Measurements from ENCODE around the gene KCNQ4. TPM values are rescaled to one million over a fixed set of nuclear protein-coding genes. Genes with fewer than 3 reads are reported as not detected.

Gene KCNQ4
- total RNA-seq, 1 donor from 2014 or later = not detected

DNA sequence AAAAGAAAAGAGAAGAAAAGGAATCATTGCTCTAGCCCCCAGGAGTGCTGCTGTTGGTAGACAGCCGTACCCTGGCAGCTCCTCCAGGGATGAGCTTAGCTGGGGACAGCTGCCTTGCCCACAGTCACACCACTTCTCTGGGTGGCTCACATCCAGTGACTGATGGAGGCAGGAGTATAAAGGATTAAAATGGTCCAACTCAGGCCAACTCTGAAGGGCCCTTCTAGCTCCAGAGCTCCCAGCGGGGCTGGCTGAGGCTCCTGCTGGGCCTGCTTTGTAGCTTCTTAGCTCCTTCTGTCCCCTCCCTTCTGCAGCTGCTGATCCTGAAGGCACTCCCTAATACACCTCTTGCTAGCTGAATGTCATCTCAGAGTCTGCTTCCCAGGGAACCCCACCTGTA lies 74.2 kb downstream of the KCNQ4 start:
- no peak for DNase-seq (ENCODE audit: low read depth in 2 of 2)

DNA sequence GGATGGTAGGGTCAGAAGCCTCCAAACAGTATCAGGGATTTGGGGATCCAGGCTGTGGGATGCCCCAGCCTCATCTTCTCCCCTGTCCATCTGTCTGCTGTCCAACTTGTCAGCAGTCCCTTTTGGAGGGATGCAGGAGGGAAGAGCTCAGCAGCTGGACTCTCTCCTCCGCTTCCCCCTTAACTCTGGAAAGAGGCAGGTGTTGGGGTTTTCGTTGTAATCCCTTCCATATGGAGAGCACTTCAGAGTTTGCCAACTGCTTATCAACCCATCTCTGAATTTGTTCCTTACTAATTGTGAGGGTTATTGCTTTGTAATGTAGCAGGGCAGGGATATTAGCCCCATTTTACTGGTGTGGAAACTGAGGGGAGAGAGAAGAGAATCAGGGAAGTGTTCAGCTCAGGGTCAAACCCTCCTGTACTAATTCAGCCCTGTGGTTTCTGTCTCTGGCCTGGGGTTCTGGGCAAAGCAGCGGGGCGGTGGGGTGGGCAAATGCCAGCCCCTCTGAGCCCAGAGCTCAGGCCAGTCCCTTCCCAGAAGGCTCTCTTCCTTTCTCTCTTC lies 75.3 kb downstream of the KCNQ4 start:
- DNase-seq (ENCODE audit: low read depth in 2 of 2) = no peak

GRCh38 chr1:40860706-40861223 lies 77.2 kb downstream of the KCNQ4 start:
- no peak for DNase-seq (ENCODE audit: low read depth in 2 of 2)

- DNase-seq (ENCODE audit: low read depth in 2 of 2) = peak; percentile 60 to 62
These were observed 77.8 kb downstream of the KCNQ4 start for GRCh38 chr1:40861224-40862003.

GRCh38 chr1:40862008-40862863 lies 78.6 kb downstream of the KCNQ4 start, which contains the start of gene CITED4:
Gene CITED4 (minus strand): TSS chr1:40862363. CDS start chr1:40862127, 236 bp downstream.
- peak; percentile 93 to 95 for DNase-seq (ENCODE audit: low read depth in 2 of 2)

DNA sequence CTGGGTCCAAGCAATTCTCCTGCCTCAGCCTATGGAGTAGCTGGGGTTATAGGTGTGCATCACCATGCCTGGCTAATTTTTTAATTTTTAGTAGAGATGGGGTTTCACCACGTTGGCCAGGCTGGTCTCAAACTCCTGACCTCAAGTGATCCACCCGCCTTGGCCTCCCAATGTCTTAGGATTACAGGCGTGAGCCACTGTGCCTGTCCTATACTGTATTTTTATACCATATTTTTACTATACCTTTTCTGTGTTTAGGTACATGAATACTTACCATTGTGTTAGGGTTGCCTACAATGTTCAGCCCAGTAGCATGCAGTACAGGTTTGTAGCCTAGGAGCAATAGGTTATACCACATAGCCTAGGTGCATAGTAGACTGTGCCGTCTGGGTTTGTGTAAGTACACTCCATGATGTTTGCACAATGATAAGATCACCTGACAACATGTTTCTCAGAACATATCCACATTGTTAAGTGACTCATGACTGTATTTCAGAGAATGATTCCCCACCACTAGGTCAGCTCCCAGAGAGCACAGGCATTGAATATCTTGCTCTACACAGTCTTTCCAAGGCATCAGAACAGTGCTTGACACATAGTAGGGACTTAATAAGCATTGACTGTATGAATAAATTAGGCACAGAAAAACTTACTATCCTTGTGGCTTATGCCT lies 84.6 kb downstream of the KCNQ4 start:
- peak; percentile 29 to 76 for DNase-seq (ENCODE audit: low read depth in 2 of 2)

DNA sequence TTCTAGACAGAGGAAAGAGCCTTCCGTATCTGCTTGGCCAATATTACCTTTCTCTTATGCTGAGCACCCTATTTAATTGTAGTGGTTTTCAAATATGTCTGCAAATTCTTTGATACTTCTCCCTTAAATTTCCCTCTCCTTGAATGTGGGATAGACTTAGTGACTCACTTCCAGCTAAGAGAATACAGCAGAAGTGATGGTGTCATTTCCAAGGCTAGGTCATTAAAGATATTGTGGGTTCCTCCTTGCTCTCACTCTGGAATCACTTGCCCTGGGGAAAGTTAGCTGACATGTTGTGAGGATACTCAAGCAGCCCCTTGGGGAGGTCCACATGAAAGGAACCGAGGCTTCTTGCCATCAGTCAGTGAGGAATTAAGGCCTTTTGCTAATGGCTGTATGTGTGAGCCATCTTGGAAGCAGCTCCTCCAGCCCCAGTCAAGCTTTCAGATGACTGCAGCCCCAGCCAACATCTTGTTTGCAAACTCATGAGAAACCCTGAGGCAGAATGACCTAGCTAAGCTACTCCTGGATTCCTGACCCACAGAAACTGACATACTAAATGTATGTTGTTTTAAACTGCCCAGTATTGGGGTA lies 86.6 kb downstream of the KCNQ4 start:
- peak in 1 of 2 donors; percentile 60 for DNase-seq (ENCODE audit: low read depth in 2 of 2)

- peak in 1 of 2 donors; percentile 24 for DNase-seq (ENCODE audit: low read depth in 2 of 2)
These were observed 88.7 kb downstream of the KCNQ4 start for GRCh38 chr1:40872276-40872675.

DNA sequence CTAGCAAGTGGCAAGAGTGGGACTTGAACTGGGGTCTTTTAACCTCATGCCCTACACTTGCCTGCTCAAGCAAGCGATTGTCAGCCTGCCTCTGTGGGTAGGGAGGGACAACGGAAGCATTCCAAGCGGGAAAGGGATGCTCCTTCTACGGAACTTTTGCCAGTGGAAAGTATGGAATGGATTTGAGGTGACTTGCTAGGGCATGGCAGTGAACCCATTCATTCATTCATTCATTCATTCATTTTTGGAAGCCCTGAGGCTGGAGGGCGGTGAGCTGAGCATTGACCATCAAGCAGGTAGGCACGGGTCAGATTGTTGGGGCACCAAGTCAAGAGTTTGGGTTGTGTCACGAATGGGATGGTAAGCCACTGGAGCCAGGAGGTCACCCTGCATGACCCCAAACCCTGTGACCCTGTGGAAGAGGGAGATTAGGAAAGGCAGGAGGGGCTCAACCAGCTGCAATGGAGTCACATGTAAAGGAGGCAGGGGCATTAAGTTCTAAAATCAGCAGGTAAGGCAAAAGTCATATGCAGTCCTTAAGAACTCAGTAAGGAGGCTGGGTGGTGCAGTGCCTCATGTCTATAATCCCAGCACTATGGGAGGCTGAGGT lies 90.4 kb downstream of the KCNQ4 start:
- DNase-seq (ENCODE audit: low read depth in 2 of 2) = no peak

DNA sequence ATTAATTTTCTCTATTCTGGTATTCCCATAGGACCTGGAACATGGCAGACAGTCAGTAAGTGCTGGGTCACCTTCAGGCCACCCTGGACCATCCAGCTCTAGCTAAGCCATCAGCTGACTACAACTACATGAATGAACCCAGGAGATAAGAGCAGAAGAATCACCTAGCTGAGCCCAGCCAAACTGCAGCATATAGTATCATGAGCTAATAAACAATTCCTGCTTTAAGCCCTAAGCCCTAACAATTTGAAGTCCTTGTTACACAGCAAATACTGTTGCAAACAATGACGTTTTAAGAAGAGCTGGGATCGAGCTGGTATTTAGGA lies 92.8 kb downstream of the KCNQ4 start:
- no peak for DNase-seq (ENCODE audit: low read depth in 2 of 2)

DNA sequence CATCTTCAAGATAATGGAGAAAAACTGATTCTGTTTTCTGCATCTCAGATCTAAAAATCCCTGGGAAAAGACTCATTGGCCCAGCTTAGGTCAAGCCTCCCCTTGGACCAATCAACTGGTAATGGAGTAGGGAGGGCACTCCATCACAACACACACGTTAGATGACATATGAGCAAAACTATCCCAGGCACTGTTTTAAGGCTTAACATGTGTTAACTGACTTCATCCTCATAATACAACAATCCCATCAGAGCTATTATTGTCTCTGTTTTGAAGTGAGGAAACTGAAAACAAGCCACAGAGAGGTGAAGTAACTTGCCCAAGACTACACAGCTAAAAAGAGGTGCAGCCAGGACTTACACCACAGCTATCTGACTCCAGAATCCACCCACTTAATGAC lies 93.3 kb downstream of the KCNQ4 start:
- peak in 1 of 2 donors; percentile 40 for DNase-seq (ENCODE audit: low read depth in 2 of 2)

GRCh38 chr1:40877698-40878097 lies 94.1 kb downstream of the KCNQ4 start:
- peak; percentile 85 to 88 for DNase-seq (ENCODE audit: low read depth in 2 of 2)

- no peak for DNase-seq (ENCODE audit: low read depth in 2 of 2)
These were observed 95.3 kb downstream of the KCNQ4 start for GRCh38 chr1:40878906-40879305.

DNA sequence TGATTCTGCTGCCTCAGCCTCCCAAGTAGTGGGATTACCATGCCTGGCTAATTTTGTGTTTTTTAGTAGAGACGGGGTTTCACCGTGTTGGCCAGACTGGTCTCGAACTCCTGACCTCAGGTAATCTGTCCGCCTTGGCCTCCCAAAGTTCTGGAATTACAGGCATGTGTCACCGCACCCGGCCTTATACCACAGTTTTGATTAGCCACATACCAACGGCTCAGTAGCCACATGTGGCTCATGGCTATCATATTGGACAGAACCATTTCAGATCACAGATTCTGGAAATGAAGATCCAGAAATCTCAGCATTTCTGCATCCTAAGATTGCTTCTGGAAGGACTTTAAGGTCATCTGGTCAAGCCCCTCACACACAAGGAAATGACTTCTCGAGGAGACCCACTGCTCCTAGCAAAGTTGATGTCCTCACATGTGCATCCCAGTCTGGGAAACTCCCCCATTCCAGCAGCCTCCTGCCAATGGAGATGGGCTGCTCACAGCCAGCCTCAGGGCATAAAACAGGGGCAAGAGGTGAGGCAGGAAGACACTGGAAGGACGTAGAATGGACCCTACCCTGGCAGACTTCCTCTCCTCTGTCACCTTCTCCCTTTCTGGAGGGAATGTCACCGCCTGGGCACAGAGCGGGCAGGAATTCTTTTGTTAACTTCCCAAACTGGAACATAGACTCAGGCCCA lies 96.0 kb downstream of the KCNQ4 start:
- DNase-seq (ENCODE audit: low read depth in 2 of 2) = no peak

DNA sequence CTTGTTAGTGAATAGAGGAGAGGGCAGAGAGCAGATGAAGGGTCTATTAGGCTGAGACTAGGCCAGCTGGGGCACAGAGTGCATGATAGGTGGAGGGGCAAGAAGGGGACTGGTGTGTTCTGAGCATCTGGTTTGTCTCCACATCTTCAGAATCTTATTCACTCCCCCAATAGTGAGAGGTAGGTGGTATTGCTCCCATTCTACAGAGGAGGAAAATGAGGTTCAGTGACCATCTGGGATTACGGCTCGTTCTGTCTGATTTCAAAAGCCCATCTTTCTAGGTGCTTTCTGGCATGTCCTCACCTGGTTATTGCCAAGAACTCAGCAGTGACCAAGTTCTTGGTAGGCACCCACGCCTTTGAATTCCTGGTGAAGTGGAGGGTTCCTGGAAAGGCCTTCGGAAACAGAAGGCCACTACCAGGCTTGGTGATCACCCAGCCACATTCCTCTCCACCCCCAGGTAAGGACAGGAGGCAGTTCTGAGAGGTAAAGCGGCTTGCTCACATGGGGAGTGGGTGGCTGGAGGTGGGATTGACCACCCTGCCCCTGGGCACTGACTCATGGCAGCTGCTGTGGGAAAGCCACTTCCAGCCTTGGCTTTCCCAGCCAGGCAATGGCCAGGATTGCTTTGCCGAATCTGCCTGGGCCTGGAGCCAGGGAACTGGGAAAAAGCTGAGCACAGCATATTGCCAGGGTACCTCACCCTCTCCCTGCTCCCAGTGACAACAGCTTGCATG lies 97.4 kb downstream of the KCNQ4 start:
- peak in 1 of 2 donors; percentile 34 for DNase-seq (ENCODE audit: low read depth in 2 of 2)

DNA sequence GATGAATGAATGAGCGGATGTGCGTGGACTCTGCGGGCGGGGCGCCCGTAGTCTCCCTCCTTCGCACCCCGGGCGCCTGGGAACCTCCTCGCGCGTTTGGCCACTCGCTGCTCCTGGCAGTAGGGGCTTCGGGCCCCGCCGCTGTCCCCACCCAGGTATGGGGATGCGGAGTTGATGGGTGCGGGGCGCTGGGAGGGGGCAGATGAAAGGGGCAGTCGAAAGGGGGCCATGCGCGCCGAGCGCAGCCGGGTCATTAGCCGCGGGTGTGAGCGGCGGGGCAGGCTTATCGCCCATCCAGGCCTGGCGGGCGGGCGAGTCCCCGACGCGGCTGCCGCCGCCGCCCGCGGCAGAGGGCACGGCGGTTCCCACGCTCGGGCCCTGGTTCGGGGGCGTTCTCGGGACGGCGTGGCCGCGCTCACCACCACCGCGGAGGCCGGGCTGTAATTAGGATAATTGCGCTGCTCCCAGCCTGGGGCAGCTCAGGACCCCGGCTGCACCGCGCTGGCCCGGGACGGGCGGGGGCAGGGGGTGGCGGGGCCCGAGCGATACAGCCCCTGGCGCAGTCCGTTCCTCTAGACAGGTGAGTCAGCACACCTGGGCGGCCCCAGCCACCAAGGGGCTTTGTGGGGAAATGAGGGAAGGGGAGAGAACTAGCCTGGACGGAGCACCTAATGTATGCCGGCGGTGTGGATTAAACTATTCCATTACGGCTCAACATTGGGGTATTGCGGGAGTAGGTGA lies 100.6 kb downstream of the KCNQ4 start:
- no peak for DNase-seq (ENCODE audit: low read depth in 2 of 2)

GRCh38 chr1:40886318-40887011 lies 102.9 kb downstream of the KCNQ4 start:
- DNase-seq (ENCODE audit: low read depth in 2 of 2) = no peak

- DNase-seq (ENCODE audit: low read depth in 2 of 2) = no peak
These were observed 103.4 kb downstream of the KCNQ4 start for GRCh38 chr1:40887012-40887378.

Data from lung microvascular endothelial cell (primary cell).